ENCODE measurements around the gene DDX20.
A peak's percentile ranks its signal among the peaks of the same experiment; 100 is the strongest.

The DDX20 gene

GRCh38 chr1:111746614-111746999, 9.1 kb upstream of the DDX20 start:
- DNase-seq (ENCODE audit: low read depth, low spot score) = no peak
- in situ Hi-C loops (cut with HindIII; ENCODE audit: low sequenced_read_pairs) = no loop called here
- TF ChIP-seq CTCF (IDR thresholded peaks at IDR 0.05; ENCODE audit: low read depth, low read length) = no peak
- no peak overlapping the region for H3K4me3 ChIP-seq (ENCODE audit: low read depth, low read length)

GRCh38 chr1:111747282-111747734, 8.4 kb upstream of the DDX20 start:
- in situ Hi-C loops (cut with HindIII; ENCODE audit: low sequenced_read_pairs) = no loop called here
- no peak overlapping the region for H3K4me3 ChIP-seq (ENCODE audit: low read depth, low read length)
- TF ChIP-seq CTCF (IDR thresholded peaks at IDR 0.05; ENCODE audit: low read depth, low read length) = peak; percentile 67
- peak; percentile 61 for DNase-seq (ENCODE audit: low read depth, low spot score)

GRCh38 chr1:111747947-111748346, 7.8 kb upstream of the DDX20 start:
- in situ Hi-C loops (cut with HindIII; ENCODE audit: low sequenced_read_pairs) = no loop called here
- TF ChIP-seq CTCF (IDR thresholded peaks at IDR 0.05; ENCODE audit: low read depth, low read length) = no peak

GRCh38 chr1:111749628-111750027, 6.1 kb upstream of the DDX20 start:
- in situ Hi-C loops (cut with HindIII; ENCODE audit: low sequenced_read_pairs) = no loop called here
- TF ChIP-seq CTCF (IDR thresholded peaks at IDR 0.05; ENCODE audit: low read depth, low read length) = no peak
- no peak overlapping the region for H3K4me3 ChIP-seq (ENCODE audit: low read depth, low read length)
- no peak for DNase-seq (ENCODE audit: low read depth, low spot score)

More at GRCh38 chr1:111747947-111748346, 7.8 kb upstream of the DDX20 start:
- no peak overlapping the region for H3K4me3 ChIP-seq (ENCODE audit: low read depth, low read length)
- DNase-seq (ENCODE audit: low read depth, low spot score) = no peak

GRCh38 chr1:111750856-111751255, 4.8 kb upstream of the DDX20 start:
- no peak for DNase-seq (ENCODE audit: low read depth, low spot score)
- TF ChIP-seq CTCF (IDR thresholded peaks at IDR 0.05; ENCODE audit: low read depth, low read length) = no peak
- H3K4me3 ChIP-seq (ENCODE audit: low read depth, low read length) = no peak overlapping the region
- in situ Hi-C loops (cut with HindIII; ENCODE audit: low sequenced_read_pairs) = no loop called here

- H3K4me3 ChIP-seq (ENCODE audit: low read depth, low read length) = no peak overlapping the region
- DNase-seq (ENCODE audit: low read depth, low spot score) = no peak
- no peak for TF ChIP-seq CTCF (IDR thresholded peaks at IDR 0.05; ENCODE audit: low read depth, low read length)
- in situ Hi-C loops (cut with HindIII; ENCODE audit: low sequenced_read_pairs) = no loop called here
Observed at GRCh38 chr1:111751906-111752575, 3.7 kb upstream of the DDX20 start.

Data from astrocyte of the spinal cord (primary cell).